BE2C (cell line): ENCODE data around the gene ANKRD13B.

ENCODE experiments used
- DNase-seq: peaks from one replicate; pipeline ENCODE4 v3.0.0-alpha.2; 2020
- H3K27me3 ChIP-seq: fragments of 250-450 bp; sonication (Bioruptor Pico); 2 replicates; pipeline ENCODE4 v1.5.1; 2020; ENCODE audit warnings: mild to moderate bottlenecking
- H3K36me3 ChIP-seq: fragments of 250-450 bp; sonication (Bioruptor Pico); 2 replicates; pipeline ENCODE4 v1.5.1; 2020; ENCODE audit warnings: mild to moderate bottlenecking
- H3K4me1 ChIP-seq: fragments of 250-450 bp; sonication (Bioruptor Pico); 2 replicates; pipeline ENCODE4 v1.5.1; 2020
- H3K4me3 ChIP-seq: 2 replicates; pipeline ENCODE4 v1.5.1; 2011; ENCODE audit warnings: low read depth, low read length
- H3K9me3 ChIP-seq: fragments of 250-450 bp; sonication (Bioruptor Pico); 2 replicates; pipeline ENCODE4 v1.5.1; 2020
- CTCF ChIP-seq: IDR thresholded peaks from 2 replicates; pipeline ENCODE4 v1.5.1; 2012; ENCODE audit warnings: mild to moderate bottlenecking, low read depth, low read length

ANKRD13B gene

GRCh38 chr17:29628644-29629043, 35.7 kb downstream of the ANKRD13B start:
- Histone ChIP-seq H3K36me3 (peaks cover 25% of the 10 kb centered on the region), H3K4me1 (peaks cover 11% of the 10 kb centered on the region), H3K27me3 (no peaks in the 10 kb centered on the region), H3K9me3 (no peaks in the 10 kb centered on the region), H3K4me3 (no peak overlapping the region)
- no peak for DNase-seq
- no peak for TF ChIP-seq CTCF

- no peak for DNase-seq
- TF ChIP-seq CTCF = no peak
- H3K27me3 ChIP-seq = no peaks in the 10 kb centered on the region
- no peak overlapping the region for H3K4me3 ChIP-seq
- peaks cover 29% of the 10 kb centered on the region for H3K36me3 ChIP-seq
- peaks cover 10% of the 10 kb centered on the region for H3K4me1 ChIP-seq
- no peaks in the 10 kb centered on the region for H3K9me3 ChIP-seq
Measured at GRCh38 chr17:29629839-29630238, 36.9 kb downstream of the ANKRD13B start.

- no peak for TF ChIP-seq CTCF
- H3K9me3 ChIP-seq = no peaks in the 10 kb centered on the region
- peaks cover 32% of the 10 kb centered on the region for H3K36me3 ChIP-seq
- peaks cover 1% of the 10 kb centered on the region; the same call in 1 of the 2 replicates for H3K4me1 ChIP-seq
- no peak for DNase-seq
- H3K27me3 ChIP-seq = no peaks in the 10 kb centered on the region
- H3K4me3 ChIP-seq = no peak overlapping the region
Measured at GRCh38 chr17:29630630-29631193, 37.8 kb downstream of the ANKRD13B start.

GRCh38 chr17:29633886-29634285, 41.0 kb downstream of the ANKRD13B start:
- TF ChIP-seq CTCF = no peak

GRCh38 chr17:29640413-29640812, 47.5 kb downstream of the ANKRD13B start:
- no peak for DNase-seq

More at GRCh38 chr17:29633886-29634285, 41.0 kb downstream of the ANKRD13B start:
- Histone ChIP-seq H3K36me3 (peaks cover 39% of the 10 kb centered on the region), H3K9me3 (no peaks in the 10 kb centered on the region), H3K27me3 (no peaks in the 10 kb centered on the region), H3K4me1 (no peaks in the 10 kb centered on the region), H3K4me3 (no peak overlapping the region)
- DNase-seq = no peak

More at GRCh38 chr17:29640413-29640812, 47.5 kb downstream of the ANKRD13B start:
- Histone ChIP-seq H3K36me3 (peaks cover 7% of the 10 kb centered on the region), H3K9me3 (no peaks in the 10 kb centered on the region), H3K4me3 (no peak overlapping the region), H3K4me1 (peaks cover 20% of the 10 kb centered on the region), H3K27me3 (no peaks in the 10 kb centered on the region)
- TF ChIP-seq CTCF = no peak
